Inflammatory macrophage treated with lipopolysaccharide for 1 hour (primary cell): ENCODE results near the gene UNC119.
"Not testable (repeated sequence)": the region's sequence is repeated elsewhere in the genome, so short reads cannot be mapped to it uniquely, and the experiment has no call there.

Experiments
- DNase-seq, 2 donors: peaks; one replicate each; pipeline ENCODE4 v3.0.0-alpha.2; 2020 to 2022

Gene UNC119

DNA sequence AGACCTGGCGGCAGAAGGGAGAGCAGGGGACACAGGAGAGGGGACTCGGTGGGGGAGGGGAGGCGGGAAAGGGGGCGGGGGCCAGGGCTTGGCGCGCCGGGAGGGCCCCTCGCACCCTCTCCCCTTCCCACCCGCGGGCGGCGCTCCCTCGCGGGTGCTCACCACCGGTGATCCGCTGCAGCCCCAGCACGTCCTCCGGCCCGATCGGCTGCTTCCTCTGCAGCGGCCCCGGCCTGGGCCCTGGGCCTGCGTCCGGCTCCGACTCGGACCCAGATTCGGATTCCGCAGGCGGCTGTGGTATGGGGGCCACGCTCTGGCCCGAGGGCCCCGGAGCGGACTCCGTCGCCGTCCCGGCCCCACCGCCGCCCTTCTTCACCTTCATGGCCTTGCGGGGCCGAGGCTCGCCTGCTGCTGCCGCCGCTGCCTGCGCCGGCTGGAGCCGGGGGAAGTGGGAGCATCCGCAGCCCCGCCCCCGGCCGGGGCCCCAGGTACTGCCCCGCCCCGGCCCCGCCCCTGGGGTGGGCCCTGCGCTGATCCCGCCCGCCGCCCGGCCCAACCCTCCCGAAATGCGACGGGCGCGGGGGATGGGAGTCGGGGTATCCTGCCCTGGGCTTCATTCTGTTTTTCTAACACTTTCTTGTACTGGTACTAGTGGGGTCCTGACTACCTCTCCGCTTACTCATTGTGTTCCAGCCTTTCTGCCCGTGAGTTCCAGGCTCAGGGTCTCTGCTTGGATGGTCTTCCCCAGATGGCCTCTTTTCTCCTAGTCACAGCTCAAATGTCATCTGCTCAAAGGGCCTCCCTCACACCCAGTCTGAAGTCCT is at the start of gene UNC119:
Gene UNC119, minus strand, starts transcription at position 449 of the 824 bp plus-strand sequence. Its CDS starts 67 bp downstream, at position 382.
- DNase-seq, result peak; percentile 64 to 82

DNA sequence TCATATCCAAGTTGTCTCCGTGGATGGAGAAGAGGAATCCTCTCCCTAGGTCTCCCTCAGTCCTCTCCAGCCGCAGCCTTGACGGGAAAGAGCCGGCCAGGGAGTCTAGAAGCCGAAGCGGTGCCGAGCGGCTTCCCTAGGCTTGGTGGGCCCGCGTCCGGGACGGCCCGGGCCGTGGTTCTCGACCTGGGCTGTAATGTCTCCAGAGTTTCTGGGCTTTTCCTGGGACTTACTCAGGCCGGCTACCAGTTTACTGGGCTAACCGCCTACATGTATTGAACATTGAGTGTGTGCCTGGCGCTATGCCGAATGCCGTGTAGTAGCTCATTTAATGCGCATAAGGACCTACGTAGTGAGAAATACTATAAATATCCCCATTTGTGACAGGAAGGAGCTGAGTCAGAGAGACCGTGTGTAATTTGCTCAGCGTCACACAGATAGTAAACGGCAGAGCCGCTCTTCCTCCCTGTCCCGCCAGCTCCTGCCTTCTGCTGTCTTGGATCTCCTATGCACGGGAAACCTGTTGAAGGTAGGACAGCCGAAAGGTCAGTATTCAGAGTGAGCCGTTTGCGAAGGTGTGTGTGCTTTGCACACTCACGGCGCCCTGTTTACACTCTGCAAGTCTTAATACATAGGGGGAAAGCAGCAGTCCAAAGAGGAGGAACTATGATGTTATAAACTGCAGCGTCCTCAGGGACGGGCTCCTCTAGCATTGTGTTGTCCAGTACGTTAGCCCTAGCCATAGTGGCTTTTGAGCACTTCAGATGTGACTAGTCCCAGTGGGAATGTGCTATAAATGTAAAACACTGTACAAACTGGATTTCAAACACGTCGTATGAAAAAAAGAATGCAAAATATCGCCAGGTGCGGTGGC is 47.1 kb upstream of the UNC119 start:
- DNase-seq, result peak; percentile 83 to 85

GRCh38 chr17:28598799-28599310 is 46.4 kb upstream of the UNC119 start, which contains the start of gene SPAG5:
Gene SPAG5 (minus strand): TSS chr17:28599025. CDS start chr17:28598946, 79 bp downstream.
- peak; percentile 84 to 92 for DNase-seq

DNA sequence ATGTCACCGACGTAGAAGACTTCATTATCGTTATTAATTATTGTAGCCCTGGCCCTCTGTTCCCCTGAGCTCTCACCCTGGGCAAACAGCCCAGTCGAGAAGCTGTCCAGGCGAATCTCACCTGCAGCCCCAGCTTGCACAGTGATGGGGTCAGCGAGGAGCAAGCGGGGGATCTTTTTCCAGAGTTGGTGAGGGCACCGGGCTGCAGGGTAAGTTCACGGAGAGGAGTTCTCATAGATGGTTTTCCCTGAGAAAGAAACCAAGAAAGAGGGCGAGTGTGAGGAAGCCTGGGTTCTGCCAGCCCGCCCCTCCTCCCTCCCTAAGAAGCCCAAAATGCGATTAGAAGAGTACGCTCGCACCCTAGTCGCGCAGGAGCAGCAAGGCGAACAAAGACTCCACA is 46.0 kb upstream of the UNC119 start:
- DNase-seq, result no peak

- DNase-seq, result peak in 1 of 2 donors; percentile 18
Measured at GRCh38 chr17:28597606-28598383, 45.4 kb upstream of the UNC119 start.

DNA sequence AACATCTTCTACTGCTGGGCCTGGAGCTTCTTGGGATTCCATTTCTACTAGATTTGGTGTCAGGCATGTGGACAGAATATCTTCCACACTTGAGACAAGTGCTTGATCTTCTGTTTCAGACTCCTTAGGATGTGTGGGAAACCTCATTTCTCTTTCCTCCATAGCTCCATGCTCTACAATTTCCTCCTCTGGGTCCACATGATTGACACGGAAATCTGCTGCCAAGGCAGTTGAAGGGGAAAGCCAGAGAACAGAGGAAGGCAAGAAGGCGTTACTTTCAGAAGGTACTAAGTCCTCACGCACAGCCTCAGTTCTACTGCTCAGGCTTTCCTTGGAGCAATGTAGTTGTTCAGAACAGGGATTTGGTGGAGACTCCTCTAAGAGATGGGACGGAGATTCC is 39.8 kb upstream of the UNC119 start:
- DNase-seq, result no peak

GRCh38 chr17:28585851-28586250 is 33.4 kb upstream of the UNC119 start:
- no peak for DNase-seq

GRCh38 chr17:28584434-28584833 is 32.0 kb upstream of the UNC119 start:
- no peak for DNase-seq

- DNase-seq, result no peak
Measured at GRCh38 chr17:28582513-28582912, 30.1 kb upstream of the UNC119 start.

DNA sequence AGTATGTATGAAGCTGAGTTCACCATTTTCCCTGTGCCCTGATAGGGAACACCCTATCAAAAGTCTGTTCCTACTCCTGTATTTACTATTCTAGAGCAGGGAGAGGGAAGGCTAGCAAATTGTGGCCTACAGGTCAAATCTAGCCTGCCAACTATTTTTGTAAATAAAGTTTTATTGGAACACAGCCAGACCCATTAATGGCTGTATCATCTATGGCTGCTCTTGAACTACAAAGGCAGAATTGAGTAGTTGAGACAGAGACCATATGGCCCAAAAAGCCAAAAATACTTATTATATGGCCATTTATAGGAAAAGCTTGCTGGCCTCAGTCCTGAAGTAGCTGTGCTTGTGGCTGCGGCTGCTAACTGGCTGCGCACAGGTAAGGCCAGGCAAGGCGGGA is 28.5 kb upstream of the UNC119 start:
- no peak for DNase-seq

DNA sequence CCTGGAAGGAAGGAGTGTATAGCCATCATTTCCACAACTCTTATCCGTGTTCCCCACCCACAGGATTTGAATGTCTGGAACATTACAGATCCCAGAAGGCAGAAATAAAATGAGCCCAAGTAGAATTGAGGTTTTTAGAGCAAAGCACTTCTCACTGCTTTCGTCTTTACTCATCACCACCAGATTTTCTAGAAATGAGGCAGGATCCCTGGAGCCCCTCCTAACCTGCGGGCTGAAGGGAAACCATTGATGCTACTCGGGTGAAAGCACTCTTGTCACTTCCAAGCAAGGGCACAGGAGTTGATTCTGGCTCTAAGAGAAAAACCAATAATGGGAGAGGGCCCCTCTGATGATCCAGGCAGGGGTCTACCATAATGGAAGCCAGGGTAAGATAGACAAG is 27.1 kb upstream of the UNC119 start:
- DNase-seq, result no peak

DNA sequence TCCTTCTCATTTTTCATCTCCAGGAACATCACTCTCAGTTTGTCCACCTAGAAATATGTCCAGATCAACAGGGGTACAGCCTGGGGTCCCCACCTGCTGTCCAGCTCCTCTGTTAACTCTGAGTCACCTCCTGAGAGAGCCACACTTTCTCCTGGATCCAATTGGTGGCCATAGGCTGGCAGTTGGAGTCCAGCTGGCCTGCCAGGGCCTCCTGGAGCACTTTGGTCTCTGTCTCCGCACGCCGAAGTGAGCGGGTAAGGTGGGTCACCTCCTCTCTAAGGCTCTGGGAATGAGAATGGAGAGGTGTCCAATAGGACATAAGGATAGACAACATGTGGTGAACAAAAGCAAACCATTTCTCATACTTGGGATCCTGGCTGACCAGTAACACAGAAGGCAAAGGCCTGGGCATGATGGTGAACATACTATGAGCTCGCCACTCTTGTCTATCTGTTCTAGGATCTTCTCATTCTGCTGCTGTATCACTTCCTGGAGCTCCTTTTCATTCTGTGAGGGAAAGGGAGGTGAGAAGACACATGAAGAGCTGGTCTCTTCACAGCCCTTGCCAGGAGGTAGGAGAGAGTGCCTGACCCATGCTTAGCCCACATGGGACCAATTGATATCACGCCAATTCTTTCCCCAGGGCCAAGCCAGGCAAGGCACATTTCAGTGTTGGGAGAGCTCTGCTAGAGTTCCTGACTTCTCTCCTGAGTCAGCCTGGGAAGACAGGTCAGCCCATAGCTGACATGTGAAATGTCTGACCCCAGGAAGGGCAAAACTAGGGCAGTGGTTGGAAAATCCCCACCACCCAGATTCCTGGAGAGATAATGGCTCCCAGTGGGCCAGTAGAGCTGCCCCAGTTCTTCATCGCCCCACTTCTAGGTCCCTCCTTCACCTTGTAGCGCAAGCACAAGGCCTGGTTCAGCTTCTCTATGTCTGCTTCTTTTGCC is 26.1 kb upstream of the UNC119 start:
- DNase-seq, result no peak

GRCh38 chr17:28577466-28577824 is 25.0 kb upstream of the UNC119 start:
- DNase-seq, result no peak

- peak; percentile 93 to 98 for DNase-seq
Measured at GRCh38 chr17:28576758-28577465, 24.5 kb upstream of the UNC119 start, which contains the start of gene ALDOC. Gene ALDOC (minus strand): TSS chr17:28576895. CDS start chr17:28575532, 1,363 bp downstream.

DNA sequence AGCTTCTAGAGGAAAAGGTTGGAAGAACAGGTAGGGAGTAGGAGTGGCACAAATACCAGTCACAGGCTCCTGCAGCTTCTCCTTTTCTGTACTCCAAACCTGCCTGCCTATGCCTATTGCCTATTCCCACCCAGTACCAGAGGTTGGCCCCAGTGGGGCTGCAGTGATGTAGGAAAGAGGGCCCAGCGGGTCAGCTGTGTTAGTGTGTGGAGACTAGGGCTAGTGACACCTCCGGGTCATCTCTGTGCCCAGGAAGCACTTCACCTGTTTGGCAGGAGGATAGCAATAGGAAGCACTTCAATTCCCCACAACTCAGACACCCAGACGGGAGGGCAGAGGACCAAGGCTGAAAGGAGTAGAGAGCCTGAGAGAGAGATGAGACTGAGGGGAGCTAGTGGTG is 23.6 kb upstream of the UNC119 start:
- not testable (repeated sequence) for DNase-seq

DNA sequence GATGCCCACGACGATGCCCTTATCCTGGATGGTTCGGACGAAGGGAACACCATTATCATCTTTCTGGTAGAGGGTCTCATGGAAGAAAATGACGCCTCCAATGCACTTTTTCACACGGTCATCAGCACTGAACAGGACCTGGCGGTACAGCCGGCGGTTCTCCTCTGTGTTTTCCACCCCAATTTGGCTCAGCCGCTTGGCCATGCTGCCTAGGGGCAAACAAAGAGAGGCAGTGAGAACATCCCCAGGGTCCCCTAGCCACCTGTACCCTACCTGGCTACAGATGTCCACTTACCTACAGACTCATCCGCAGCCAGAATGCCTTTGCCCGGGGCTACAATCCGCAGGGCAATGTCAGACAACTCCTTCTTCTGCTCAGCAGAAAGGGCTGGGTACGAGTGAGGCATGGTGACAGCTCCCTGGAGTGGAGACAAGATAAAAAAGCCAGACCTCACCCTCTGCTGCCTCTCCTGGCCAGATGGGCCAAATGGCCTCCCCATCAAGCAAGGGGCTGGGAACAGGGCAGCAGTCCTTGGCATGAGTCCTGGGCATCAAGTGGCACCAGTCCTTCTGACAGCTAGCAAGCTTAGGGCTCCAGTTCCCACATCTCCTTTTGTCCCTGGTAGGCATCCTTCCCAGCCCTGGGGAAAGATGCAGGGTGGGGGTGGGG is 22.8 kb upstream of the UNC119 start:
- no peak for DNase-seq

DNA sequence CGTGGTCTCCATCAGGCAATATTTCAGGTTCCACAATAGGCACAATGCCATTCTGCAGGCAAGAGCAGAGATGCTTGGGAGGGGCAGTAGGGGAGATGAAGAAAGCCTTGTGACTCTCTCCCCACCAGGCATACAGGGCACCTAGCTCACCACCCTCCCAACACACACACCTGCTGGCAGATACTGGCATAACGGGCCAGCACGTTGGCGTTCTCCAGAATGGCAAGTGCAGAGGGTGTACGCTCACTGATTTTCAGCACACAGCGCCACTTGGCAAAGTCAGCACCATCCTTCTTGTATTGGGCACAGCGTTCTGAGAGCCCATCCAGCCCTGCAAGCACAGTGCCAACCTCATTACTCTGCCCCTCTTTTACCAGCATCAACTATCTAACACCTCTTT is 22.1 kb upstream of the UNC119 start:
- DNase-seq, result no peak

GRCh38 chr17:28573966-28574480 is 21.6 kb upstream of the UNC119 start:
- no peak for DNase-seq

DNA sequence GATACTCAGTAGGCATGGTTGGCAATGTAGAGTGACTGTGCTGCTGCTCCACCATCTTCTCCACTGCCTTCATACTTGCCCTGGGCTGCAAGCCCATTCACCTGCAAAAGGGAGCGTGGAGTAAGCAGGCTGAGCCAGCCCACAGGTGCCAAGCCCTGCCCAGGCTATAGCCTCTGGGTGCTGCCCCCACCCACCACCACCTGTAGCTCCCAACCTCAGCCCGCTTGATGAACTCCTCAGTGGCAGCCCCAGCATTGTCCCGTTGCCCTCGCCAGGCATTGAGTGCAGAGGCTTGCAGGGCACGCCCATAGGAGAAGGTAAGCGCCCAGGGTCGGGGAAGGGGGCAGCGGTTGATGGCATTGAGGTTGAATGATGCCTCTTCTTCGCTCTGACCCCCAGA is 21.1 kb upstream of the UNC119 start:
- DNase-seq, result no peak

DNA sequence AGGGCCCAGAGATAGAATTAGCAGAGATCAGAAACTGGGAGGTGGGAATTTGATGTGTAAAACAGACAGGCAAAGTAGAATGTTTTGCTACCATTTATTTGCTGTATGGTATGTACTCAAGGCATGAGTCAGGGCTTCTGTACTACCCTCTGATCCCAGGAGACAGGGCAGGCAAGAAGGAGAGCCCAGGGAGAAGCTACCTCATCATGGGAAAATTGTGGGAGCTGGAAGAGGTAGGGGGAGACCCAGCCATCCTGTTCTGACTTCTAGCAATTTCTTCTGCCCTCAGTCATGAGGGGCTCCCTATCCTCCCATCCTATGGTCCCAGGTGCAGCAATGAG is 20.6 kb upstream of the UNC119 start:
- DNase-seq, result no peak
